GM23338 (cell line): ENCODE results near the gene ARMC5. TPM values are rescaled to one million over a fixed set of nuclear protein-coding genes. Genes with fewer than 3 reads are reported as not detected.

Experiments used
- ATAC-seq: fragments of 200-7000 bp; cut with Tn5 transposase; 3 replicates; pipeline ENCODE4 v1.9.1; 2020
- DNase-seq: peaks from one replicate; pipeline ENCODE4 v3.0.0-alpha.2; 2015; ENCODE audit warnings: low spot score
- H2AFZ ChIP-seq: fragments of 200-600 bp; sonication (generic); 2 replicates; pipeline ENCODE4 v1.8.0; 2016; ENCODE audit warnings: antibody characterized with exemption, mild to moderate bottlenecking, moderate library complexity
- H3F3A ChIP-seq: fragments of 200-600 bp; sonication (generic); replicated peaks from 2 replicates; pipeline ENCODE4 v1.8.0; 2017; ENCODE audit warnings: antibody characterized with exemption, mixed run types, low read depth
- H3K27ac ChIP-seq: fragments of 200-600 bp; sonication (generic); 2 replicates; pipeline ENCODE4 v1.6.1; 2016; ENCODE audit warnings: low read depth
- H3K27me3 ChIP-seq: fragments of 200-600 bp; sonication (generic); 2 replicates; pipeline ENCODE4 v1.8.0; 2016; ENCODE audit warnings: mild to moderate bottlenecking, mixed run types, moderate library complexity; ENCODE audit not compliant: insufficient read depth
- H3K36me3 ChIP-seq: fragments of 200-600 bp; sonication (generic); 2 replicates; pipeline ENCODE4 v1.8.0; 2016; ENCODE audit warnings: mild to moderate bottlenecking; ENCODE audit not compliant: insufficient read depth
- H3K4me1 ChIP-seq: fragments of 200-600 bp; sonication (generic); 2 replicates; pipeline ENCODE4 v1.8.0; 2016; ENCODE audit warnings: mild to moderate bottlenecking, moderate library complexity; ENCODE audit not compliant: insufficient read depth
- H3K4me2 ChIP-seq: fragments of 200-600 bp; sonication (generic); 2 replicates; pipeline ENCODE4 v1.7.1; 2017; ENCODE audit warnings: mixed run types
- H3K4me3 ChIP-seq: fragments of 200-600 bp; sonication (generic); 2 replicates; pipeline ENCODE4 v1.6.1; 2016; ENCODE audit warnings: mixed run types
- H3K79me2 ChIP-seq: fragments of 200-600 bp; sonication (generic); replicated peaks from 2 replicates; pipeline ENCODE4 v1.8.0; 2017; ENCODE audit warnings: mild to moderate bottlenecking; ENCODE audit not compliant: insufficient read depth
- H3K9me2 ChIP-seq: fragments of 200-600 bp; sonication (generic); 2 replicates; pipeline ENCODE4 v1.8.0; 2017; ENCODE audit not compliant: insufficient read depth
- H4K20me1 ChIP-seq: fragments of 200-600 bp; sonication (generic); replicated peaks from 2 replicates; pipeline ENCODE4 v1.8.0; 2017; ENCODE audit warnings: mild to moderate bottlenecking; ENCODE audit not compliant: insufficient read depth
- H3K27ac Mint-ChIP-seq: 2 replicates; pipeline ENCODE4 v1.8.0; 2020; ENCODE audit warnings: inconsistent platforms, mild to moderate bottlenecking, moderate library complexity, mixed read lengths
- H3K27me3 Mint-ChIP-seq: 3 replicates; pipeline ENCODE4 v1.8.0; 2022; ENCODE audit warnings: low read depth, mild to moderate bottlenecking, moderate library complexity, mixed read lengths, inconsistent platforms; ENCODE audit not compliant: insufficient read depth, poor library complexity
- H3K36me3 Mint-ChIP-seq: 3 replicates; pipeline ENCODE4 v1.8.0; 2021; ENCODE audit warnings: low read depth, mild to moderate bottlenecking, inconsistent platforms, moderate library complexity, mixed read lengths
- H3K4me1 Mint-ChIP-seq: 3 replicates; pipeline ENCODE4 v1.8.0; 2020; ENCODE audit warnings: mild to moderate bottlenecking, inconsistent platforms, mixed read lengths
- H3K4me3 Mint-ChIP-seq: 3 replicates; pipeline ENCODE4 v1.8.0; 2021; ENCODE audit warnings: moderate library complexity, mild to moderate bottlenecking, inconsistent platforms, mixed read lengths
- H3K9me3 Mint-ChIP-seq: 3 replicates; pipeline ENCODE4 v1.8.0; 2020; ENCODE audit warnings: moderate library complexity, mild to moderate bottlenecking, inconsistent platforms, mixed read lengths
- CREB1 ChIP-seq: fragments of 250-450 bp; sonication (Bioruptor Pico); IDR thresholded peaks from 2 replicates; pipeline ENCODE4 v1.5.0; 2020; ENCODE audit warnings: low read depth, mild to moderate bottlenecking, moderate library complexity
- EZH2 ChIP-seq: fragments of 200-600 bp; sonication (generic); IDR thresholded peaks from one replicate; pipeline ENCODE4 v1.8.0; 2017; ENCODE audit warnings: antibody characterized with exemption, mild to moderate bottlenecking, low read depth; ENCODE audit not compliant: unreplicated experiment
- EZH2phosphoT487 ChIP-seq: fragments of 200-600 bp; sonication (generic); IDR thresholded peaks from one replicate; pipeline ENCODE4 v1.8.1; 2018; ENCODE audit warnings: antibody characterized with exemption; ENCODE audit not compliant: unreplicated experiment
- JUNB ChIP-seq: IDR thresholded peaks from one replicate; pipeline ENCODE4 v1.6.1; 2016; ENCODE audit warnings: antibody characterized with exemption; ENCODE audit not compliant: unreplicated experiment
- NANOG ChIP-seq: IDR thresholded peaks from 2 replicates; pipeline ENCODE4 v1.6.1; 2016; ENCODE audit warnings: antibody characterized with exemption, borderline replicate concordance
- POLR2AphosphoS5 ChIP-seq: IDR thresholded peaks from 2 replicates; pipeline ENCODE4 v1.6.1; 2016; ENCODE audit warnings: antibody characterized with exemption, low read depth
- STAT1 ChIP-seq: IDR thresholded peaks from one replicate; pipeline ENCODE4 v1.6.1; 2016; ENCODE audit warnings: antibody characterized with exemption; ENCODE audit not compliant: unreplicated experiment
- ZNF114 ChIP-seq: fragments of 250-450 bp; sonication (Bioruptor Pico); IDR thresholded peaks from 2 replicates; pipeline ENCODE4 v1.5.0; 2020; ENCODE audit warnings: mild to moderate bottlenecking, moderate library complexity
- ZNF331 ChIP-seq: fragments of 250-450 bp; sonication (Bioruptor Pico); IDR thresholded peaks from 2 replicates; pipeline ENCODE4 v1.5.0; 2020; ENCODE audit warnings: low read depth, mild to moderate bottlenecking, moderate library complexity
- polyA plus RNA-seq: library from polyadenylated mRNA; unstranded; fragments of >200 nt; fragmentation: Nextera tagmentation; extraction: Ambion mirVana; gene quantifications from 2 replicates; pipeline ENCODE4 v1.2.1, GENCODE V29; 2016
- total RNA-seq: library from RNA; depleted of rRNA; stranded (reverse); fragments of >200 nt; shearing (Covaris generic); gene quantifications from 2 replicates; pipeline ENCODE4 v1.2.3, GENCODE V29; 2014
- TF ChIP-seq, protein P1 (sequence below), 2 experiments: fragments of 200-600 bp in 1 of 2; sonication (generic) in 1 of 2; conservative IDR thresholded peaks; 2 replicates each; pipeline versions ENCODE4 v1.5.1 to v1.6.1; 2016 to 2017; ENCODE audit warnings: antibody characterized with exemption in 2 of 2, low read depth in 2 of 2, mild to moderate bottlenecking in 2 of 2, moderate library complexity in 1 of 2
- TF ChIP-seq, protein P2 (sequence below): IDR thresholded peaks from one replicate; pipeline ENCODE4 v1.6.1; 2018; ENCODE audit warnings: antibody characterized with exemption; ENCODE audit not compliant: unreplicated experiment

ARMC5 gene
- total and polyA plus RNA-seq, 2 experiments from 2014 or later, result 5.9 to 11.3 TPM

GRCh38 chr16:31484491-31485171, 25.3 kb downstream of the ARMC5 start:
- H3K27me3 ChIP-seq, result peaks cover 77% of the 10 kb centered on the region
- H3K4me3 Mint-ChIP-seq, result no peak overlapping the region; the same call in 2 of the 3 replicates

GRCh38 chr16:31485571-31485970, 26.3 kb downstream of the ARMC5 start:
- Mint-ChIP-seq H3K27me3 (peaks cover 58% of the 10 kb centered on the region), H3K36me3 (peaks cover 7% of the 10 kb centered on the region; the same call in 2 of the 3 replicates), H3K4me3 (no peak overlapping the region; the same call in 2 of the 3 replicates), H3K27ac (no peak overlapping the region), H3K9me3 (no peaks in the 10 kb centered on the region), H3K4me1 (peaks cover 17% of the 10 kb centered on the region; the same call in 2 of the 3 replicates)
- Histone ChIP-seq H4K20me1 (no peaks in the 10 kb centered on the region), H3K4me2 (no peak overlapping the region), H3K27me3 (peaks cover 80% of the 10 kb centered on the region), H3K79me2 (no peaks in the 10 kb centered on the region), H3K9me2 (no peaks in the 10 kb centered on the region), H3K4me3 (no peak overlapping the region), H2AFZ (no peak overlapping the region), H3F3A (no peaks in the 10 kb centered on the region), H3K4me1 (no peaks in the 10 kb centered on the region; the same call in 1 of the 2 replicates), H3K36me3 (no peaks in the 10 kb centered on the region), H3K27ac (no peak overlapping the region)
- DNase-seq (no peak), ATAC-seq (no peak)
- TF ChIP-seq NANOG, result no peak
- no peak for TF ChIP-seq EZH2
- no peak for TF ChIP-seq ZNF114 (CRISPR knock-in tag)
- TF ChIP-seq, protein P1, sequence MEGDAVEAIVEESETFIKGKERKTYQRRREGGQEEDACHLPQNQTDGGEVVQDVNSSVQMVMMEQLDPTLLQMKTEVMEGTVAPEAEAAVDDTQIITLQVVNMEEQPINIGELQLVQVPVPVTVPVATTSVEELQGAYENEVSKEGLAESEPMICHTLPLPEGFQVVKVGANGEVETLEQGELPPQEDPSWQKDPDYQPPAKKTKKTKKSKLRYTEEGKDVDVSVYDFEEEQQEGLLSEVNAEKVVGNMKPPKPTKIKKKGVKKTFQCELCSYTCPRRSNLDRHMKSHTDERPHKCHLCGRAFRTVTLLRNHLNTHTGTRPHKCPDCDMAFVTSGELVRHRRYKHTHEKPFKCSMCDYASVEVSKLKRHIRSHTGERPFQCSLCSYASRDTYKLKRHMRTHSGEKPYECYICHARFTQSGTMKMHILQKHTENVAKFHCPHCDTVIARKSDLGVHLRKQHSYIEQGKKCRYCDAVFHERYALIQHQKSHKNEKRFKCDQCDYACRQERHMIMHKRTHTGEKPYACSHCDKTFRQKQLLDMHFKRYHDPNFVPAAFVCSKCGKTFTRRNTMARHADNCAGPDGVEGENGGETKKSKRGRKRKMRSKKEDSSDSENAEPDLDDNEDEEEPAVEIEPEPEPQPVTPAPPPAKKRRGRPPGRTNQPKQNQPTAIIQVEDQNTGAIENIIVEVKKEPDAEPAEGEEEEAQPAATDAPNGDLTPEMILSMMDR (conservative IDR thresholded peaks at IDR 0.05; ENCODE audit: low read depth in 2 of 2), result no peak
- no peak for TF ChIP-seq ZNF331 (CRISPR knock-in tag)
- TF ChIP-seq EZH2phosphoT487, result no peak
- TF ChIP-seq, protein P2, sequence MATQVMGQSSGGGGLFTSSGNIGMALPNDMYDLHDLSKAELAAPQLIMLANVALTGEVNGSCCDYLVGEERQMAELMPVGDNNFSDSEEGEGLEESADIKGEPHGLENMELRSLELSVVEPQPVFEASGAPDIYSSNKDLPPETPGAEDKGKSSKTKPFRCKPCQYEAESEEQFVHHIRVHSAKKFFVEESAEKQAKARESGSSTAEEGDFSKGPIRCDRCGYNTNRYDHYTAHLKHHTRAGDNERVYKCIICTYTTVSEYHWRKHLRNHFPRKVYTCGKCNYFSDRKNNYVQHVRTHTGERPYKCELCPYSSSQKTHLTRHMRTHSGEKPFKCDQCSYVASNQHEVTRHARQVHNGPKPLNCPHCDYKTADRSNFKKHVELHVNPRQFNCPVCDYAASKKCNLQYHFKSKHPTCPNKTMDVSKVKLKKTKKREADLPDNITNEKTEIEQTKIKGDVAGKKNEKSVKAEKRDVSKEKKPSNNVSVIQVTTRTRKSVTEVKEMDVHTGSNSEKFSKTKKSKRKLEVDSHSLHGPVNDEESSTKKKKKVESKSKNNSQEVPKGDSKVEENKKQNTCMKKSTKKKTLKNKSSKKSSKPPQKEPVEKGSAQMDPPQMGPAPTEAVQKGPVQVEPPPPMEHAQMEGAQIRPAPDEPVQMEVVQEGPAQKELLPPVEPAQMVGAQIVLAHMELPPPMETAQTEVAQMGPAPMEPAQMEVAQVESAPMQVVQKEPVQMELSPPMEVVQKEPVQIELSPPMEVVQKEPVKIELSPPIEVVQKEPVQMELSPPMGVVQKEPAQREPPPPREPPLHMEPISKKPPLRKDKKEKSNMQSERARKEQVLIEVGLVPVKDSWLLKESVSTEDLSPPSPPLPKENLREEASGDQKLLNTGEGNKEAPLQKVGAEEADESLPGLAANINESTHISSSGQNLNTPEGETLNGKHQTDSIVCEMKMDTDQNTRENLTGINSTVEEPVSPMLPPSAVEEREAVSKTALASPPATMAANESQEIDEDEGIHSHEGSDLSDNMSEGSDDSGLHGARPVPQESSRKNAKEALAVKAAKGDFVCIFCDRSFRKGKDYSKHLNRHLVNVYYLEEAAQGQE, result no peak
- no peak for TF ChIP-seq STAT1
- TF ChIP-seq POLR2AphosphoS5, result no peak
- no peak for TF ChIP-seq JUNB
- no peak for TF ChIP-seq CREB1 (CRISPR knock-in tag)

More at GRCh38 chr16:31484491-31485171, 25.3 kb downstream of the ARMC5 start:
- Mint-ChIP-seq H3K27me3 (peaks cover 61% of the 10 kb centered on the region), H3K9me3 (no peaks in the 10 kb centered on the region), H3K4me1 (peaks cover 15% of the 10 kb centered on the region; the same call in 2 of the 3 replicates), H3K27ac (no peak overlapping the region), H3K36me3 (peaks cover 3% of the 10 kb centered on the region; the same call in 2 of the 3 replicates)
- no peak overlapping the region for H3K4me2 ChIP-seq
- ATAC-seq (peak; percentile 15), DNase-seq (peak; percentile 65)
- H3K4me1 ChIP-seq, result no peaks in the 10 kb centered on the region; the same call in 1 of the 2 replicates
- H3K9me2 ChIP-seq, result no peaks in the 10 kb centered on the region
- H3K36me3 ChIP-seq, result no peaks in the 10 kb centered on the region
- H3K4me3 ChIP-seq, result no peak overlapping the region
- no peak overlapping the region for H2AFZ ChIP-seq
- H3K79me2 ChIP-seq, result no peaks in the 10 kb centered on the region
- H3F3A ChIP-seq, result no peaks in the 10 kb centered on the region
- no peaks in the 10 kb centered on the region for H4K20me1 ChIP-seq
- H3K27ac ChIP-seq, result no peak overlapping the region
- TF ChIP-seq, protein P1 (conservative IDR thresholded peaks at IDR 0.05; ENCODE audit: low read depth in 2 of 2), result 0 out of 4 replicates have a peak, but pooled peaks of 1 of the 2 experiments have one; percentile 5
- no peak for TF ChIP-seq EZH2phosphoT487
